Erythroblast (primary cell): ENCODE data around the gene KCNMA1.

Experiments used
- DNase-seq, 2 experiments: peaks; one replicate each; lab custom pipeline; 2025; lab: John Stamatoyannopoulos, UW
- GATA1 ChIP-seq: IDR thresholded peaks from 2 replicates; pipeline ENCODE4 v1.6.1; 2011; ENCODE audit warnings: low read depth, mild to moderate bottlenecking, control low read depth, low read length, moderate library complexity
- POLR2A ChIP-seq: IDR thresholded peaks from 2 replicates; pipeline ENCODE4 v1.6.1; 2011; ENCODE audit warnings: mild to moderate bottlenecking, low read length

KCNMA1 gene

DNA sequence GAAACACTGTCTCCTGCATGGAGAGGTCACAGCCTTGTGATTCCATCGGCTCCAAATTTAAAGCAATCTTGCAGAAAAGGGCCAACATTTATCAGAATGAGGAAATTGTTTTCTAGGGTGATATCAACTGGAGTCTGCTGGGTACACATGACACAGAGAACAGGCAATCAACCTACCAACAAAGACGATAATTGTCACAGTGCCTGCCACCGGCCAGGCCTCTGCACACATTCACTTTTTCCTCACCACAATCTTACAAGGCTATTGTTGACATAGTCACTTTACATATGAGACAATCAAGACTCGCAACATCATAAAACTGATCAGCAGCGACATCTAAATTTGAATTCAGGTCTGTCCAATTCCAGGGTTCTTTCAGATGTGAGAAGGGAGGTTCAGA, 189.4 kb downstream of the KCNMA1 start:
- DNase-seq = no peak

DNA sequence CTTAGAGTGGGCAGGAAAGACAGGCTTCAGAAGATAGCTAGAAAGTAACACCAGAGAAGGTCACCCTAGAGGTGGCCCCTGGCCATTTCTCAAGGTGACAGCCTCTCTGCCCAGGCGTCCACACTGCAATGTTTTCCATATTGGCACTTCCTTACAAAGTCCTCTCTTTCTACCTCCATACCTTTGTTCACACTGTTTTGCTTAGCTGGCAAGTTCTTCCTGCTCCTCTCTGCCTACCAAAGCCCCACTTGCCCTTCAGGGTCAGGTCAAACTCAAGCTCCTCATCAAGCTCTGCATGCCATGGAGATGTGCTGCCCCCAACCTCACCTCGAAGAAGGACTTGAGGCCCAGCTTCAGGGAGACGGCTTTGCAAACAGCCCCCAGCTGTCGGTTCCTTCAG, 190.9 kb downstream of the KCNMA1 start:
- TF ChIP-seq GATA1 = no peak
- no peak for DNase-seq

More for the DNA sequence above, 189.4 kb downstream of the KCNMA1 start:
- TF ChIP-seq GATA1 = no peak
- TF ChIP-seq POLR2A = no peak

DNA sequence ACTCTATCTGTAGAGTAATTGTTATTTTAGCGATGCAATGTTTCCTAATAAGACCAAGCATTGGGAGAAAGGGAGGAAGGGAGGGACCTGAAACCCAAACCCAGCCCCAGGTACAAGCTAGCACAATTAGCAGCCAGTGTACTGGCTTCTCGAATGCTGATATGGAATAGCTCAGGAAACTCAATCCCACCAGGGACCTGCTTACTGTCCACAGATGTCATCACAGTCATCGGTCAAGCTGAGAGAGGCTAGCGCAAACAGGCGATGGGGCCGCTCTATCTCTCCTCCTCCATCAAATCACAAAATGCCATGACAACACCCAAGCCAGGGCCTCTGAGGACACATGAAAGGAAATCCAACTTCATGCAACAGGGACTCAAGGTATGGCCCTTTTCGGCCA, 192.1 kb downstream of the KCNMA1 start:
- TF ChIP-seq GATA1 (no peak), POLR2A (no peak)
- DNase-seq = no peak

DNA sequence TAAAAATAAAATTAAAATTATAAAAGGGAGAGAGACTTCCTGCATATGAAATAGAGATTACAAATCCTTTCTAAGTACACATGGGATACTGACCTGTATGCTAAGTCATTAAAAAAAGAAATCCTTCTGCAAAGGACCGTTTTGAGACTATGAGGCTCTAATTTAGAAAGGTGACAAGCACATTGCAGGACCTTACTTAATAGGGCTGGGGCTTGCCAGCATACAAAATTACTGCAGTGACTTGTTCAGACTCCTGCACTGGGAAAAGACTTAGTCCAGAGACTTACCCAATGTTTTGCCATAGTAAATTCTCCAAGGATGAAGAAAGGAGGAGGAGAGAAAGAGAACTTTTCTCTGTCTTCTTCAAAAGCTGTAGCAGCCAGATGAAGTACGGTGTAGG, 193.6 kb downstream of the KCNMA1 start:
- no peak for DNase-seq
- TF ChIP-seq POLR2A (no peak), GATA1 (no peak)

DNA sequence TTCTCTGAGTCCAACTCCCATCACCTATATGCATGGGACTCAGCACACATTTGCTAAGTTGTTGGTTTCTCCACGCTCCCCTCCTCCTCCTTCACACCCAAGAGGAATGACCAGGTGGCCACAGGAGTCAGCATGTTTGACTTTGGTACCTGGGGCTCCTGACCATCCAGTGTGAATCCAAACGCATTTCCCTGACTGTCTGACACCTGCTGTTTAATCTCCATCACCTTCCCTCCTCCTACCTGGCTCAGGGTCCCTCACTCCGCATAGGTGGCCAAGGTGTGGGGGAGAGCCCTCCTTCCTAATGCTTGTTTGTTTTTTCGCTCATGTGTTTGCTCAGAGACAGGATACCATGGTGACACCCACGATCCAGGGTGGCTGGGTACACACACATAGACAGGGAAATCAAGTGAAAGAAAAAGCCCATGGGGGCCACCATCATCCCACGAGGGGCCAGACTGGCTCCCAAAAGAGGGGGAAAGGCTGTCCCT, 194.9 kb downstream of the KCNMA1 start:
- DNase-seq = no peak
- TF ChIP-seq GATA1 = no peak
- TF ChIP-seq POLR2A = no peak

DNA sequence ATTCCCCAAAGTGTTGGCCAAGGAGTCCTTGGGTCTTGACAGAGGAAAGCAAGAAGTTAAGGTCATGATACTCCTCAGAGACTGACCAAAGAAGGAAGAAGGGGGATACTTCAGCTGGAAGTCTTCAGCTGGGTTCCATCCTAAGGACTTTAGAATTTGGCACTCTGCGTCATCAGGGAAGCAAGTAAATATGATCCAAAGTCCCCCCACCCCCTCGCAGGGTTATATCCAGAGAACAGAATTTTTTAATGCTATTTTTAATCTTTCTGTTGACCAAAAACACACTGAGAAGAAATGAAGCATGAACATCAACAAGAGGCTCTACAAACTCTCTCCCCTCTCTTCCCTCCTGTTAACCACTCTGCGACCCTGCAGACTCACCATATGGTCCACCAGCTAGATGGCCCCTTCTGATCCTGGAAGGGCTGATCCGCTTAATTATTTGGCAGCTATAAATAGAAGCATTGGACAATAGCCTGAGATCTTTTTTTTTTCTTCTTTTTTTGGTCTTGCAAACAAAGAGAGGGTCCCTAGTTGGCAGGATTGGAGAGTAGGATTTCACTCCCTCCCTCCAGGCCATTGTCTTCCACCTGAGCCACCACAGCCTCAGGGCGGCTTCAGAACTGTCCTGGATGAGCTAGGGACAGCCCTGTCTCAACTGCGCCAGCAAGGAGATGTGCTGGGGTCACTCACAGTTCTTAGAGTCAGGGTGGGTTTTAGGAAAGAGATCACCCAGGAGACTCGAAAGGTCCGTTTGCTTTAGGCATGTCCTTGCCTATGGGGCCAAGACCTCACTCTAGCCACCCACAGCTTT, 196.0 kb downstream of the KCNMA1 start:
- TF ChIP-seq GATA1 (no peak), POLR2A (no peak)

DNA sequence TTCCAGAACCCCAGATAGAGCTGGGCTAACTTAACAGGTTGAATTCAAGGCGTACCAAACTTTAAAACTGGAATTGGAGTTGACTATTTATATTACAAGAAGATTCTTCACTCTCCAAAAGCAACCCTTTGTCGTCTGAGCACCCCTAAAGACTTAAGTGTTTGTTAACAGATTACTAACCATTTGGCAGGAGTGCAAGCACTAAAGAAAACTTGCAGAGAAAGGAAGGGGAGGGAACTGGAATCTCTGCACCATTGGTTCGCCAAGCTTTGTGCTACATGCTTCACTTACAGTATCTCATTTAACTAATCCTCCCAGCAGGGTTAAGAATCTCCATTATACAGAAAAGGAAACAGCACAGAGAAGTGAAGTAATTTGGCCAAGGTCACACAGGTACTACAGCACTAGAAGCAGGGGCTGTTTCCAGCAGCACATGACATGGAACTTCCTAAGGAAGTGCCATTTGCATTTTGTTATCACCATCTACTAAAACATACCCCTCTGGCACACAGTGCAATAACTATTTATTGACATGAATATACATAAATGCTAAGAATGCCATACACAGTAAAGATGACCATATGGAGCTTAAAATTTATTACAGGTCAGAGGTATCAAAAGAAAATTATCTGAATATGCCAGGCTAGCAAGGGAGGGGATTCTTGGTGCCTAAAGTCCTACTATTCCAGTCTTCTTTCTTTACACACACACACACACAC, 201.2 kb downstream of the KCNMA1 start:
- TF ChIP-seq POLR2A = no peak
- no peak for TF ChIP-seq GATA1
- DNase-seq = no peak

More for the DNA sequence above, 196.0 kb downstream of the KCNMA1 start:
- no peak for DNase-seq

DNA sequence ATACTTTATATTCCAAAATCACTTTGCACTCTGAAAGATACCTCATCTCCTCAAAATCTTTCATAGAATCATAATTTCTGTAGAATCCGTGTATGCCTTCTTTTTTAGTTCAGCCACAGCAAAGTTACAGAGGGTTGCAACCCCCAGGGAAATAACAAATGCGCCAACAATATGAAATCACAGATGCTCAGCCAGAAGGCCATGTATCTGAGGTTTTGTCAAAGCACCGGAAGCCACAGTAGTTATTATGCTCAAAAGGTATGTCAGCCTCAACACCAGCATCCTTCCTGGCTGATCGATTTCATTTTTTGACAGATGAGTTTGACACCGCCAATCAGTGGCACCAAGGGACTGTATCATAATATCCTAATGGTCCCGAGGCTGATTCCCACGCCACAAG, 204.1 kb downstream of the KCNMA1 start:
- no peak for DNase-seq
- TF ChIP-seq POLR2A = no peak
- TF ChIP-seq GATA1 = no peak

DNA sequence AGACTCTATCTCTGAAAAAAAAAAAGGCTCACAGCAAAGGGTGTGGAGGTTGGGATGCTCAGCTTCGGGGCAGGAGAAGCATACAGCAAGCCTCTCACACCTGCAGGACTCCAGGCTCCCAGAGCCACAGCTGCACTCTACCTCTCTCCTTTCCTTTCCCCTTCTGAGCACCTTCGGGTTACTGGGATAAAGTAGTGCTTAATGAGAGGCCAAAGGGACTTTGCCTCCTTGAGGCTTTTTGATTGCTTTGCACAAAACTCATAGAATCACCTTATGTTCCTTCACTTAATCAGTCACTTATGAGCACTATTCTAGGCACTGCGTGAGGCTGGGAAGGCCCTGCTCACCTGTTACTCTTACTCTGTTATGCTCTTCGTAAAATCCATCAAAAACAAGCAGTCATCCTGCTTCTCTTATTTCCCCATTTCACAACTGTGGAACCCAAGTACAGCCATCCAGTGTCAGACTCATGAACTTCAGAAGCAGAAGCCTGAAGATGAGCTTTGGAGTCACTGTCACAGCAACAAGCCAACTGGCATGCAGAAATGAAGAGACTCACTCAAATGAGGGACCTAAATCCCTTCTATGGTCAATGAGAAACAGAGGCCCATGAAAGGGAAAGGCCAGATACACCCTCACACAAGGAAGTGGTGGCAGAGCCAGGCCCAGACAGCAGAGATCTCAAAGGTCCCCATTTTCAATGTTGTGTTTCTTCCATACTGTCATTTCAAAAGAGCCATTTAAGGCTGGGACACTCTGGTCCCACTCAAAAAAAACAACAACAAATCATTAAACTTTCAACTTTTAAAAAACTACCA, 205.4 kb downstream of the KCNMA1 start:
- TF ChIP-seq GATA1 (no peak), POLR2A (no peak)
- DNase-seq = no peak

DNA sequence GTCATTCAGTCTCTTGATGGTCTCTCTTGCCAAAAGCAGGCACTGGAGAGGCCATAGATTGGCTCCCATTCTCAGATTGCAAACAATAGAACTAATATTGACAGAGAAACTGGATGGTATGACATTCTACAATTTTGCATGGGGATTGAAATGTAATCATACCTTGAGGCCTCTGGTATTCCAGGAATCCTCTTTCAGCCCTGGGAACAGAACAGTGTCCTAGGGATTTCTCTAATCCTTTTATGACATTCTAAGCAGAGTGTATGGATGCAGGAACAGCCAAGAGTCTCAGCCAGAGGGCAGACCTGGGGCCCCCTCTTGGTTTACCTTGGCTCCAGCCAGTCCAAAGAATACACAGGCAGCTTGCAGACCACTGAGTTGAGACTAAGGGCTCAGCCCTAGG, 206.4 kb downstream of the KCNMA1 start:
- TF ChIP-seq POLR2A (no peak), GATA1 (no peak)
- no peak for DNase-seq

DNA sequence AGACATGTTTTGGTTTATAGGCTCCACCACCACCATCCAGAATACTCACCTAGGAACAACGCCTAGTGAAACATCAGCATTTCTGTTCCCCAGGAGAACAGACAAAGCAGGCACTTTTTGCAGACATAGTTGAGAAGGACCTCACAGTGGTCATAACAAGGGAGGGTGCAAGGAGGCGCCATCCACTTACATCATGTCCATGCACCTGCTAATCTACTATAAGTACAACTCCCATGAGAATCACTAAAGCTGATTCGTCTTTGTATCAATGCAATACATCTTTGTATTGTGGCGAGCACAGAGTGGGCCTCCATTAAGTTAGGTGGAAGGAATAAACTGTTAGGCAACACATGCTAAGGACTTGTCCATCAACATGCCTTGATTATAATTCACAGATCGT, 207.1 kb downstream of the KCNMA1 start:
- TF ChIP-seq GATA1 = no peak
- TF ChIP-seq POLR2A = no peak
- DNase-seq = no peak

DNA sequence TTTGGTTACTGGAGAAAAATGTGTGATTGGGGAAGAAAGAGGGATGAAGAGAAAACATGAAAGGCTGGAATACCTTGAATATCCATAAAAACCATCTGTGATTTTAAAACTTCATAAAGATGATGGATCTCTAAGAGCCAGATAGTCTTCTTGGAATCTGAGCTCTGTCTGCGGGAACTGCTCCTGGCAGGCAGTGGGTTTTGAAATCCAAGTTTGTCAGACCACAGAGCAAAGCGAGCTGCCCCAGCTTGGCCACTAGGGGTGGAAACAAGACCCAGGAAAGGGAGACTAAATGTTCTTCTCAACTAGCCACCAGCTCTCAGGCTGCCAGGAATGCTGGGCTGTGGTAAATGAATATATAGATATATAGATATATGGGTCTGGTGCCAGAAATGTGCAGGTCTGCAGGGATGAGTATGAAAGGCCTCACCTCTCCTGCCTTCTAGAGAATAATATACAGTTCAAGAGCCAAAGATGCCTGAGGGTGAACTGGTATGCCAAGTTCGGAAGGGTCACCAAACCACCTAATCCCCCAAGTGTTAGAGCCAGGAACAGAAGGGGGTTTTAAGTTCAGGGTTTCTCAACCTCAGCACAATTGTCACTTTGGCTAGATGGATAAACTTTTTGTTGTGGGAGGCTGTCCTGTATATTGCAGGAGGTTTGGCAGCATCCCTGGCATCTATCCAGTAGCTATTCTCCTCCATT, 208.8 kb downstream of the KCNMA1 start:
- no peak for TF ChIP-seq POLR2A
- TF ChIP-seq GATA1 = no peak
- no peak for DNase-seq

DNA sequence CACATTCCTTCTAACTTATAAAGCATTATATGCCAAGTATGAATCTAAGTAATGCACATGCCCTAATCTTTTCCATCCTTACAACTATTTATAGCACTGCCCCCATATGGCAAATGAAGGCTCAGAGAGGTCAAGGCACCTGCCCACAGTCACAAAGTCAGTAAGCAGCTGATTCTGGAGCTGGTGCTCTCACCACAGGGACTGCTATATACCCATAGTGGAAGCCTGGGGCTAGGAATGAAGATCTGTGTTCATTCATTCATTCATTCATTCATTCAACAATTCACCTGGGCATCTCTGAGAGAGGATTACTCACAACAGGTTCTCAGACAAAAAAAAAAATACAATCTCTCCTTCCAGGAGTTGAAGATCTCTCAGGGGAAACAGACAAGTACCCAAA, 213.4 kb downstream of the KCNMA1 start:
- DNase-seq = no peak
- TF ChIP-seq GATA1 (no peak), POLR2A (no peak)
